ENCODE results near the gene HSPG2. TPM values are rescaled to one million over a fixed set of nuclear protein-coding genes. Genes with fewer than 3 reads are reported as not detected.

HSPG2 gene
- total and polyA plus RNA-seq, 10 donors: 14.4 to 395 (median 151) TPM

DNA sequence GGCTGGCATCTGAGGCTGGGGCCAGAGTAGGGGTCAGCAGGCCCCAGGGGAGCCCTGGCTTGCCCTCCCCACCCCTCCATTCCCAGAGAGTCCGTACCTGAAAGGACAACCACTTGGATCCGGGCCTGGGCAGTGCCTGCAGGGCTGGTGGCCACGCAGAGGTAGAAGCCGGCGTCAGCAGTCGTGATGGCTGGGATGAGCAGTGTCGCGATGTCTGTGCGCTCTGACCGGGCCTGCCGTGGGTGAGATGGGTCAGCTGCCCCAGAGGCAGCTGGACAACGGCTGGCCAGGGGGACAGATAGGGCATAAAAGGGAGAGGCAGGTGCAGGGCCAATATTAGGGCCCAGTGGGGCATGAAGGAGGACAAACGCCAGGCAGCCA lies 82.4 kb downstream of the HSPG2 start:
- H3K4me1 ChIP-seq: peaks cover 0 to 27% (median 17%) of the 10 kb centered on the region in 6 donors
- peaks cover 0 to 88% (median 51%) of the 10 kb centered on the region in 6 donors for H3K36me3 ChIP-seq
- no peak for TF ChIP-seq CTCF (IDR thresholded peaks at IDR 0.05 in 8 of 11, conservative IDR thresholded peaks at IDR 0.05 in 3 of 11)
- no peak for TF ChIP-seq POLR2A (IDR thresholded peaks at IDR 0.05)
- TF ChIP-seq POLR2AphosphoS5 (IDR thresholded peaks at IDR 0.05): no peak
- H3K27me3 ChIP-seq (replicated peaks in 1 of 7): no peaks in the 10 kb centered on the region
- no peak overlapping the region for H3K27ac ChIP-seq
- WGBS, 5 donors: 90 to 97% (median 96%) methylated on average over 13 of the region's 13 CpGs
- DNase-seq: peak; percentile 59
- no peaks in the 10 kb centered on the region for H3K9me3 ChIP-seq
- intact Hi-C loops (cut with DNase I; ENCODE audit: low total_unique reads): no loop called here
- no peak overlapping the region for H3K4me3 ChIP-seq

GRCh38 chr1:21854090-21854750 lies 82.9 kb downstream of the HSPG2 start:
- 87 to 95% (median 93%) methylated on average over 18 to 21 of the region's 21 CpGs for WGBS, 5 donors
- TF ChIP-seq POLR2AphosphoS5 (IDR thresholded peaks at IDR 0.05) (no peak), POLR2A (IDR thresholded peaks at IDR 0.05) (no peak), CTCF (IDR thresholded peaks at IDR 0.05 in 8 of 11, conservative IDR thresholded peaks at IDR 0.05 in 3 of 11) (no peak)
- Histone ChIP-seq H3K27me3 (replicated peaks in 1 of 7) (no peaks in the 10 kb centered on the region), H3K27ac (no peak overlapping the region), H3K36me3 (peaks cover 0 to 88% (median 49%) of the 10 kb centered on the region in 6 donors), H3K9me3 (no peaks in the 10 kb centered on the region), H3K4me3 (no peak overlapping the region), H3K4me1 (peaks cover 0 to 27% (median 17%) of the 10 kb centered on the region in 6 donors)
- DNase-seq: peak; percentile 56
- intact Hi-C loops (cut with DNase I; ENCODE audit: low total_unique reads): no loop called here

GRCh38 chr1:21853131-21853427 lies 84.0 kb downstream of the HSPG2 start:
- WGBS, 5 donors: 86 to 95% (median 88%) methylated on average over 7 of the region's 7 CpGs
- peak overlapping the region in 2 of 8 donors; percentile 18 to 38 for H3K27ac ChIP-seq
- TF ChIP-seq CTCF (IDR thresholded peaks at IDR 0.05 in 8 of 11, conservative IDR thresholded peaks at IDR 0.05 in 3 of 11) (no peak), POLR2AphosphoS5 (IDR thresholded peaks at IDR 0.05) (no peak), POLR2A (IDR thresholded peaks at IDR 0.05) (no peak)
- peaks cover 0 to 91% (median 53%) of the 10 kb centered on the region in 6 donors for H3K36me3 ChIP-seq
- H3K9me3 ChIP-seq: no peaks in the 10 kb centered on the region
- intact Hi-C loops (cut with DNase I; ENCODE audit: low total_unique reads): no loop called here
- DNase-seq: no peak
- H3K27me3 ChIP-seq (replicated peaks in 1 of 7): no peaks in the 10 kb centered on the region
- peaks cover 0 to 19% (median 12%) of the 10 kb centered on the region in 6 donors for H3K4me1 ChIP-seq
- H3K4me3 ChIP-seq: no peak overlapping the region

DNA sequence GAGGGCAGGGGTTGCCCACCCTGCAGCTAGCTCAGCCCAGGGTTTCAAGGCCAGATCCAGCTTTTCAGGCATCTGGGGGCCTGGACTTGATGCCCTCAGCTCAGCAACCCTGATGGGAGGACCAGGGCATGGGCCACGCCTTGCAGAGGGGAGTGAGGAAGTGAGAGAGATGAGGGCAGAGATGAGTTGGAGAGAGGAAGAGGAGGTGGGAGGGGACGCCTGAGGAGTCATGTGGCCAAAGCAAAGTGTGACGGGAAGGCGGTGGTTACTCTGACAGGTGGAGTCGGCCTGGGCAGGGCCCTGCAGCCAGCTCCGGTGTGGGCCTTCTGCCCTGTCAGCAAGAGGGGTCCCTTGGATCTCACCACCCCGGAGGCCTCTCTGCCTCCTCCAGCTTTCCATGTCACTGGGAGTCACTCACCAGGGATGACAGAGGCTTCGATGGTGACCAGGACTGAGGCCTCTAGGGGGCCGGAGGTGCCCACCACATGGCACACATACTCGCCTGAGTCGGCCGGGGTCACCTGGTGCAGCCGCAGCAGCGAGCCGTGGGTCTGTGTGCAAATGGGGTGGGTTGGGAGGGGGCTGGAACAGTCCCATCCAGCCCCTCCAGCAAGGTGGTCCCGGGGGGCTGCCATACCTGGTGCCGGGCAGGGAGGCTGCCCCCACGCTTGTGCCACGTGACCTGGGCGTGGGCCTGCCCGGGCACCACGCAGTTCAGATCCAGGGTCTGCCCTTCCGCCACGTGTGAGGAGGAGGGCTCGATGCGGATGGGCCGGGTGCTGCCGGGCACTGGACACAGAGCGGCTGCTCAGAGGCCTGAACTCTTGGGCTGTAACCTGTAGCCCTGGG lies 84.6 kb downstream of the HSPG2 start:
- peak overlapping the region in 4 of 8 donors; percentile 15 to 53 (median 28) for H3K27ac ChIP-seq
- DNase-seq: no peak
- intact Hi-C loops (cut with DNase I; ENCODE audit: low total_unique reads): no loop called here
- TF ChIP-seq POLR2AphosphoS5 (IDR thresholded peaks at IDR 0.05): peak; percentile 12 to 50 (median 21)
- no peak for TF ChIP-seq CTCF (IDR thresholded peaks at IDR 0.05 in 8 of 11, conservative IDR thresholded peaks at IDR 0.05 in 3 of 11)
- H3K9me3 ChIP-seq: no peaks in the 10 kb centered on the region
- H3K27me3 ChIP-seq (replicated peaks in 1 of 7): no peaks in the 10 kb centered on the region
- WGBS, 5 donors: 69 to 89% (median 84%) methylated on average over 11 to 29 of the region's 29 CpGs
- H3K4me1 ChIP-seq: peaks cover 0 to 13% (median 9%) of the 10 kb centered on the region in 6 donors
- H3K4me3 ChIP-seq: no peak overlapping the region
- H3K36me3 ChIP-seq: peaks cover 0 to 96% (median 57%) of the 10 kb centered on the region in 6 donors

All from spleen (tissue), 11 donors.